HL-60 (cell line): ENCODE results near the gene DIS3L2.
A peak's percentile ranks its signal among the peaks of the same experiment; 100 is the strongest.

Source experiments
- DNase-seq, 2 experiments: peaks; one replicate each; pipeline ENCODE4 v3.0.0-alpha.2; 2010 to 2020; ENCODE audit warnings: low read depth in 1 of 2, low spot score in 1 of 2
- H3K27ac ChIP-seq: fragments of 250-450 bp; sonication (Bioruptor Pico); replicated peaks from 2 replicates; pipeline ENCODE4 v1.5.1; 2020; ENCODE audit warnings: mild to moderate bottlenecking, moderate library complexity
- H3K27me3 ChIP-seq: fragments of 250-450 bp; sonication (Bioruptor Pico); 2 replicates; pipeline ENCODE4 v1.5.1; 2021; ENCODE audit warnings: mild to moderate bottlenecking, moderate library complexity; ENCODE audit not compliant: insufficient read depth, poor library complexity, severe bottlenecking
- H3K4me3 ChIP-seq: replicated peaks from 2 replicates; pipeline ENCODE4 v1.5.1; 2011; ENCODE audit warnings: mild to moderate bottlenecking, control low read depth, low read length; ENCODE audit not compliant: insufficient read depth
- GABPA ChIP-seq: IDR thresholded peaks from 2 replicates; pipeline ENCODE4 v1.6.1; 2012; ENCODE audit warnings: low read depth
- POLR2AphosphoS5 ChIP-seq: IDR thresholded peaks from 2 replicates; pipeline ENCODE4 v1.6.1; 2012; ENCODE audit warnings: low read depth
- SPI1 ChIP-seq: IDR thresholded peaks from 2 replicates; pipeline ENCODE4 v1.6.1; 2012; ENCODE audit warnings: low read depth, mild to moderate bottlenecking, borderline replicate concordance
- TF ChIP-seq, protein P1 (sequence below): IDR thresholded peaks from 2 replicates; pipeline ENCODE4 v1.6.1; 2012; ENCODE audit warnings: low read depth; ENCODE audit not compliant: insufficient replicate concordance
- TF ChIP-seq, protein P2 (sequence below): IDR thresholded peaks from one replicate; pipeline ENCODE4 v1.5.1; 2011; ENCODE audit warnings: low read length, control low read depth, inconsistent platforms; ENCODE audit not compliant: insufficient read depth

DIS3L2 gene

DNA sequence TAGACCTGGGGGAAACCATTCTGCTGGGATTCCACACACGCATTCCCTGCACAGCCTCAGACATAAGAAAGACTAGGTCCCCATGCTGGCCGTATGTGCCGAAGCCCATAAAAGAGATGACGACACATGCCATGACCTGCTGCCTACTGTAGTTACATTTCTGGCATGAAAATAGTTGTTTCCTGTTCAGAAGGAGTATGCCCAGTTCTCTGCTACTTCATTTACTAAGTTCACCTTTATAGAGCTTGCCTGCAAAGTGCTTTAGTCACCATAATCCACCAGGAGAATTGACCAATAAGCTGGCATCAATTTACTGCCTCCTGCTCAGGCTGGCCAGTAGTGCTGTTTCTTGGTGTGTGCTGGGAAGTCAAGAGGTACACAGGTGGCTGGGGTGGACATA lies 266.8 kb downstream of the DIS3L2 start:
- TF ChIP-seq POLR2AphosphoS5 (no peak), SPI1 (no peak)
- DNase-seq, result no peak
- no peak overlapping the region for H3K4me3 ChIP-seq
- no peak overlapping the region for H3K27ac ChIP-seq
- no peaks in the 10 kb centered on the region for H3K27me3 ChIP-seq

DNA sequence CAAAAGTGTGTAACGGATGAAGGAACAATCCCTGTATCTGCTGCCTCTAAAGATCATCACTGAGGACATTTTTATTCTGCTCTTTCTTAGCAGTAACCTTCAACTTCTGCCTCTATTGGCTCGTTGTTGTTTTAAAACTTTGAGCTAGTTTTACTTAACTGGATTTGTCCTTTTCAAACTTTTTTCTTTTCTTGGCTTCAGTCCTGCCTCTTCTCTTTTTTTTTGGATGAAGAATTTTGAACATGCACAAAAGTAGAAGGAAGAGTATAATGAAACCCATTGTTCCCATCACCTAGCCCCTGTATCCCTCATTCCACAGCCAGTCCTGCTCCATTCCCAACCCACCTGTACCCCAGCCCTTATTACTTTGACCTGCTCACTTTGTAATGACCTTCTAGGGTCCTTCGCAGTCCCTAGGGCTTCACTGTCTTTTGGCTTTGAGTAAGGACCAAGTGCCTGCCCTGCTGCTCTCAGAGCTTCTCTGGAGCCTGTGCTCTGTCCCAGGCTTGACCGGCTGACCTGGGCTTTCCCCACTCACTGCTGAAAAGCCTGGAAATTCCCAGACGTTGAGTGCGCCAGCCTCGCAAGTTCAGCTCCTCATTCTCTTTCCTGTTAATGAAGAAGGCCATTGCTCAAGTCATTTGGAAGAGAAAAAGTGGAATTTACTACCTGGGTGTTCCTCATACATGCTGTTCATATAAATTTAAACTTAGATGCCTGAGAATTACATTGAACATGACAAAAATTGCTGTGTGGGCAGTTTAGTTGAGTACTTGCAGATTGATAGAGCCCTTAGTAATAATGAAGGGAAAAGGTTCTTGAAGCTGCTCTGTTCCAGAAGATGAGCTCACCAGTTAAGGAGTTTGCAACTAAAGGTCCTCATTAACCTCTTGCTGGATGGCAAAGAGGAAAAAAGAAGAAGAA lies 267.7 kb downstream of the DIS3L2 start:
- H3K27ac ChIP-seq, result no peak overlapping the region
- no peak for DNase-seq

DNA sequence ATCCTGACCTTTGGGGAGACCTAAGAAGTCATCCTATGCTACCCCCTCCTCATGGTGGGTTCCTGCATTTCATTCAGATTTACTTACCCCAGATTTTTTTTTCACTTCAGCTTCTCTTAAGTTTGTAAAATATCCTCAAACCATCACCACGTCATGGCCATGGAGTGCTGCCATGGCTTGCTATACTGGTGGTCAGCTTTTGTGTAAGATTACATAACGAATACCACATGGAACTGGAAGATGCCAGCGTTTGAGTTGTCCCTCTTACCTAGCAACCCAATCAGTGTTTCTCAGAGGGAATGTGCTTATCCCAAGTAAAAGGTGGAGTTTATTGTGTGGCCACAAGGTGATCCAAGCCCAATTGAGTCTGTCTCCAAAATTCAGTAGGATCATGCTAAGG lies 268.4 kb downstream of the DIS3L2 start:
- DNase-seq, result no peak
- TF ChIP-seq, protein P1, sequence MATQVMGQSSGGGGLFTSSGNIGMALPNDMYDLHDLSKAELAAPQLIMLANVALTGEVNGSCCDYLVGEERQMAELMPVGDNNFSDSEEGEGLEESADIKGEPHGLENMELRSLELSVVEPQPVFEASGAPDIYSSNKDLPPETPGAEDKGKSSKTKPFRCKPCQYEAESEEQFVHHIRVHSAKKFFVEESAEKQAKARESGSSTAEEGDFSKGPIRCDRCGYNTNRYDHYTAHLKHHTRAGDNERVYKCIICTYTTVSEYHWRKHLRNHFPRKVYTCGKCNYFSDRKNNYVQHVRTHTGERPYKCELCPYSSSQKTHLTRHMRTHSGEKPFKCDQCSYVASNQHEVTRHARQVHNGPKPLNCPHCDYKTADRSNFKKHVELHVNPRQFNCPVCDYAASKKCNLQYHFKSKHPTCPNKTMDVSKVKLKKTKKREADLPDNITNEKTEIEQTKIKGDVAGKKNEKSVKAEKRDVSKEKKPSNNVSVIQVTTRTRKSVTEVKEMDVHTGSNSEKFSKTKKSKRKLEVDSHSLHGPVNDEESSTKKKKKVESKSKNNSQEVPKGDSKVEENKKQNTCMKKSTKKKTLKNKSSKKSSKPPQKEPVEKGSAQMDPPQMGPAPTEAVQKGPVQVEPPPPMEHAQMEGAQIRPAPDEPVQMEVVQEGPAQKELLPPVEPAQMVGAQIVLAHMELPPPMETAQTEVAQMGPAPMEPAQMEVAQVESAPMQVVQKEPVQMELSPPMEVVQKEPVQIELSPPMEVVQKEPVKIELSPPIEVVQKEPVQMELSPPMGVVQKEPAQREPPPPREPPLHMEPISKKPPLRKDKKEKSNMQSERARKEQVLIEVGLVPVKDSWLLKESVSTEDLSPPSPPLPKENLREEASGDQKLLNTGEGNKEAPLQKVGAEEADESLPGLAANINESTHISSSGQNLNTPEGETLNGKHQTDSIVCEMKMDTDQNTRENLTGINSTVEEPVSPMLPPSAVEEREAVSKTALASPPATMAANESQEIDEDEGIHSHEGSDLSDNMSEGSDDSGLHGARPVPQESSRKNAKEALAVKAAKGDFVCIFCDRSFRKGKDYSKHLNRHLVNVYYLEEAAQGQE, result no peak
- TF ChIP-seq POLR2AphosphoS5, result no peak
- no peak for TF ChIP-seq GABPA
- no peak for TF ChIP-seq SPI1
- TF ChIP-seq, protein P2, sequence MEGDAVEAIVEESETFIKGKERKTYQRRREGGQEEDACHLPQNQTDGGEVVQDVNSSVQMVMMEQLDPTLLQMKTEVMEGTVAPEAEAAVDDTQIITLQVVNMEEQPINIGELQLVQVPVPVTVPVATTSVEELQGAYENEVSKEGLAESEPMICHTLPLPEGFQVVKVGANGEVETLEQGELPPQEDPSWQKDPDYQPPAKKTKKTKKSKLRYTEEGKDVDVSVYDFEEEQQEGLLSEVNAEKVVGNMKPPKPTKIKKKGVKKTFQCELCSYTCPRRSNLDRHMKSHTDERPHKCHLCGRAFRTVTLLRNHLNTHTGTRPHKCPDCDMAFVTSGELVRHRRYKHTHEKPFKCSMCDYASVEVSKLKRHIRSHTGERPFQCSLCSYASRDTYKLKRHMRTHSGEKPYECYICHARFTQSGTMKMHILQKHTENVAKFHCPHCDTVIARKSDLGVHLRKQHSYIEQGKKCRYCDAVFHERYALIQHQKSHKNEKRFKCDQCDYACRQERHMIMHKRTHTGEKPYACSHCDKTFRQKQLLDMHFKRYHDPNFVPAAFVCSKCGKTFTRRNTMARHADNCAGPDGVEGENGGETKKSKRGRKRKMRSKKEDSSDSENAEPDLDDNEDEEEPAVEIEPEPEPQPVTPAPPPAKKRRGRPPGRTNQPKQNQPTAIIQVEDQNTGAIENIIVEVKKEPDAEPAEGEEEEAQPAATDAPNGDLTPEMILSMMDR, result no peak
- no peaks in the 10 kb centered on the region for H3K27me3 ChIP-seq
- H3K27ac ChIP-seq, result no peak overlapping the region
- no peak overlapping the region for H3K4me3 ChIP-seq

More for the DNA sequence above, 267.7 kb downstream of the DIS3L2 start:
- Histone ChIP-seq H3K4me3 (no peak overlapping the region), H3K27me3 (no peaks in the 10 kb centered on the region)
- TF ChIP-seq, protein P2, result no peak
- TF ChIP-seq POLR2AphosphoS5 (no peak), GABPA (no peak), SPI1 (no peak)
- TF ChIP-seq, protein P1, result no peak

DNA sequence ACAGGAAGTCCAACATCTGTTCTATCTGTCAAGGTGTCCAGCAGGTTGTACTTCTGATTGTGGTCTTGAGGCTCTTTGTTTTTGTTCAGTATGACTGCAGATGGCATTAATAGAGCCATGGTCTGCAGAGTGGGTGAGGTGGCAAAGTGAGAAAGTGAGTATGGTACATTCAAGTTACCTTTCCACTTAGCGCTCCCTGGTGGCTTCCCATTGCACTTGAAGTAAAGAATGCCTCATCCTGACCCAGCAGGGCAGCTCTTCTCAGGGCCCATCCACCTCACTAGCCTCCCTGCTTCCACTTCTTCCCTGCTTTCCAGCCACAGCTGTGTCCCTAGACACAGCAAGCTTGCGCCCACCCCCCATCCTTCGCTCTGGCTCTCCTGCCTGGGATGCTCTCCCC lies 269.0 kb downstream of the DIS3L2 start:
- peak in 1 of 2 experiments; percentile 10 for DNase-seq
- TF ChIP-seq, protein P1, result no peak
- TF ChIP-seq POLR2AphosphoS5, result no peak
- no peak overlapping the region for H3K27ac ChIP-seq
- no peak overlapping the region for H3K4me3 ChIP-seq
- no peaks in the 10 kb centered on the region for H3K27me3 ChIP-seq
